ENCODE results near the gene TAF13.

DNA sequence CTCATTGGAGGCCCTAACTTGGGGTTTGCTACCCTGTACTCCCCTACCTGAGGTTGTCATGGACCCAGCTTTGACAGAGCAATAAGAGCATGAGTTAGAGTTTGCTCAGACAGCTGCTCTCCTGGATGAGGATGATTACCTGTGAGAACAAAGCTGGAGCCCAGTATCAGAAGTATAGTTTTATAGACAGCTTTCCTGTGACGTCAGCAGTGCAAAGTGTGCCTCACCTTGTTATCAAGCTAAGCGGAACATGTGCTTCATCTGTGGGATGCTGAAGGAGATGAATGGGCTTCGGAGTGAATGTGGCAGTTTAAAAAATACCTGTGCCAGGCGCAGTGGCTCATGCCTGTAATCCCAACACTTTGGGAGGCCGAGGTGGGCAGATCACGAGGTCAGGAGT lies 28.5 kb downstream of the TAF13 start:
- no peak for TF ChIP-seq POLR2A (IDR thresholded peaks at IDR 0.05)
- TF ChIP-seq, protein P1, sequence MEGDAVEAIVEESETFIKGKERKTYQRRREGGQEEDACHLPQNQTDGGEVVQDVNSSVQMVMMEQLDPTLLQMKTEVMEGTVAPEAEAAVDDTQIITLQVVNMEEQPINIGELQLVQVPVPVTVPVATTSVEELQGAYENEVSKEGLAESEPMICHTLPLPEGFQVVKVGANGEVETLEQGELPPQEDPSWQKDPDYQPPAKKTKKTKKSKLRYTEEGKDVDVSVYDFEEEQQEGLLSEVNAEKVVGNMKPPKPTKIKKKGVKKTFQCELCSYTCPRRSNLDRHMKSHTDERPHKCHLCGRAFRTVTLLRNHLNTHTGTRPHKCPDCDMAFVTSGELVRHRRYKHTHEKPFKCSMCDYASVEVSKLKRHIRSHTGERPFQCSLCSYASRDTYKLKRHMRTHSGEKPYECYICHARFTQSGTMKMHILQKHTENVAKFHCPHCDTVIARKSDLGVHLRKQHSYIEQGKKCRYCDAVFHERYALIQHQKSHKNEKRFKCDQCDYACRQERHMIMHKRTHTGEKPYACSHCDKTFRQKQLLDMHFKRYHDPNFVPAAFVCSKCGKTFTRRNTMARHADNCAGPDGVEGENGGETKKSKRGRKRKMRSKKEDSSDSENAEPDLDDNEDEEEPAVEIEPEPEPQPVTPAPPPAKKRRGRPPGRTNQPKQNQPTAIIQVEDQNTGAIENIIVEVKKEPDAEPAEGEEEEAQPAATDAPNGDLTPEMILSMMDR (IDR thresholded peaks at IDR 0.05) = no peak

All from tibial nerve (tissue), 3 donors.